GM12801 (cell line): ENCODE results near the gene CLDN3.

ENCODE experiments used
- CTCF ChIP-seq: IDR thresholded peaks from one replicate; pipeline ENCODE4 v1.5.1; 2011; ENCODE audit warnings: control low read depth; ENCODE audit not compliant: insufficient read length; ENCODE audit errors: extremely low read depth

Gene CLDN3

GRCh38 chr7:73742338-73742752 lies 27.7 kb downstream of the CLDN3 start:
- TF ChIP-seq CTCF: no peak

GRCh38 chr7:73741600-73741999 lies 28.5 kb downstream of the CLDN3 start:
- no peak for TF ChIP-seq CTCF

- TF ChIP-seq CTCF: no peak
Measured at GRCh38 chr7:73740771-73741170, 29.3 kb downstream of the CLDN3 start.

- TF ChIP-seq CTCF: no peak
Measured at GRCh38 chr7:73740212-73740611, 29.9 kb downstream of the CLDN3 start.

GRCh38 chr7:73739387-73739767 lies 30.7 kb downstream of the CLDN3 start:
- TF ChIP-seq CTCF: no peak

GRCh38 chr7:73738612-73739386 lies 31.3 kb downstream of the CLDN3 start, which contains the start of gene ABHD11:
TSS of gene ABHD11 (minus strand) at chr7:73738802. CDS start at chr7:73738770, 32 bp downstream.
- no peak for TF ChIP-seq CTCF

GRCh38 chr7:73738220-73738611 lies 31.9 kb downstream of the CLDN3 start:
- no peak for TF ChIP-seq CTCF
